BE2C (cell line): ENCODE measurements around the gene MAN2A1.

Source experiments
- DNase-seq: peaks from one replicate; pipeline ENCODE4 v3.0.0-alpha.2; 2020
- H3K27me3 ChIP-seq: fragments of 250-450 bp; sonication (Bioruptor Pico); 2 replicates; pipeline ENCODE4 v1.5.1; 2020; ENCODE audit warnings: mild to moderate bottlenecking
- H3K36me3 ChIP-seq: fragments of 250-450 bp; sonication (Bioruptor Pico); 2 replicates; pipeline ENCODE4 v1.5.1; 2020; ENCODE audit warnings: mild to moderate bottlenecking
- H3K4me1 ChIP-seq: fragments of 250-450 bp; sonication (Bioruptor Pico); 2 replicates; pipeline ENCODE4 v1.5.1; 2020
- H3K4me3 ChIP-seq: 2 replicates; pipeline ENCODE4 v1.5.1; 2011; ENCODE audit warnings: low read depth, low read length
- H3K9me3 ChIP-seq: fragments of 250-450 bp; sonication (Bioruptor Pico); 2 replicates; pipeline ENCODE4 v1.5.1; 2020
- TF ChIP-seq, protein P1 (sequence below): IDR thresholded peaks from 2 replicates; pipeline ENCODE4 v1.5.1; 2012; ENCODE audit warnings: mild to moderate bottlenecking, low read depth, low read length

Gene MAN2A1

DNA sequence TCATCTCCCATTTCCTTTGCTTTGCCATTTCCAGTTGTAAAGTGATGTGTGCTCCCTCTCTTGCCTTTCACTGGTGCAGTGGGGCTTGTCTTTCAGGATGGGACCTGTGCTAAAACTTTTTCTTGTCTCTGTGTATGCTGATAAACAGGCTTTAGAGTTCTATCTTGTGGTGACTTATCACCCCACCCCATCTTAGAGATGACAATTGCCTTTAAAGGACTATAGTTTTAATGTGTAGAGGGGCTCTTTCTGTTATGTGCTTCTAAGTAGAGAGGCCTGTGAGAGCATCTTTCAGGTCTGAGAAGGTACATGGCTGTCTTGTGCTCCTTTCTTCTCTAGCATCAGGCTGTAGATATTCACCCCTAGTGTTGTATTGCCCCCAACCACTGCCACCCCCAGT, 21.9 kb downstream of the MAN2A1 start:
- Histone ChIP-seq H3K36me3 (no peaks in the 10 kb centered on the region), H3K4me3 (no peak overlapping the region), H3K27me3 (no peaks in the 10 kb centered on the region), H3K4me1 (no peaks in the 10 kb centered on the region; the same call in 1 of the 2 replicates), H3K9me3 (no peaks in the 10 kb centered on the region)
- DNase-seq = no peak
- TF ChIP-seq, protein P1, sequence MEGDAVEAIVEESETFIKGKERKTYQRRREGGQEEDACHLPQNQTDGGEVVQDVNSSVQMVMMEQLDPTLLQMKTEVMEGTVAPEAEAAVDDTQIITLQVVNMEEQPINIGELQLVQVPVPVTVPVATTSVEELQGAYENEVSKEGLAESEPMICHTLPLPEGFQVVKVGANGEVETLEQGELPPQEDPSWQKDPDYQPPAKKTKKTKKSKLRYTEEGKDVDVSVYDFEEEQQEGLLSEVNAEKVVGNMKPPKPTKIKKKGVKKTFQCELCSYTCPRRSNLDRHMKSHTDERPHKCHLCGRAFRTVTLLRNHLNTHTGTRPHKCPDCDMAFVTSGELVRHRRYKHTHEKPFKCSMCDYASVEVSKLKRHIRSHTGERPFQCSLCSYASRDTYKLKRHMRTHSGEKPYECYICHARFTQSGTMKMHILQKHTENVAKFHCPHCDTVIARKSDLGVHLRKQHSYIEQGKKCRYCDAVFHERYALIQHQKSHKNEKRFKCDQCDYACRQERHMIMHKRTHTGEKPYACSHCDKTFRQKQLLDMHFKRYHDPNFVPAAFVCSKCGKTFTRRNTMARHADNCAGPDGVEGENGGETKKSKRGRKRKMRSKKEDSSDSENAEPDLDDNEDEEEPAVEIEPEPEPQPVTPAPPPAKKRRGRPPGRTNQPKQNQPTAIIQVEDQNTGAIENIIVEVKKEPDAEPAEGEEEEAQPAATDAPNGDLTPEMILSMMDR = no peak

DNA sequence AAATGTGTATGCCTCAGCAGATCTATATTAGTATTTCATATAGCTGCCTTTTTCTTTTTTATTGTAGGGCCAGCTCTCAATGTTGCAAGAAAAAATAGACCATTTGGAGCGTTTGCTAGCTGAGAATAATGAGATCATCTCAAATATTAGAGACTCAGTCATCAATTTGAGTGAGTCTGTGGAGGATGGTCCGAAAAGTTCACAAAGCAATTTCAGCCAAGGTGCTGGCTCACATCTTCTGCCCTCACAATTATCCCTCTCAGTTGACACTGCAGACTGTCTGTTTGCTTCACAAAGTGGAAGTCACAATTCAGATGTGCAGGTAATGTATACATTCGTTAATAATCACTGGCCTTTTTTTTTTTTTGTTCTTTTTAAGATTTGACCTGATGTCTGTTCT, 23.7 kb downstream of the MAN2A1 start:
- no peak for DNase-seq

DNA sequence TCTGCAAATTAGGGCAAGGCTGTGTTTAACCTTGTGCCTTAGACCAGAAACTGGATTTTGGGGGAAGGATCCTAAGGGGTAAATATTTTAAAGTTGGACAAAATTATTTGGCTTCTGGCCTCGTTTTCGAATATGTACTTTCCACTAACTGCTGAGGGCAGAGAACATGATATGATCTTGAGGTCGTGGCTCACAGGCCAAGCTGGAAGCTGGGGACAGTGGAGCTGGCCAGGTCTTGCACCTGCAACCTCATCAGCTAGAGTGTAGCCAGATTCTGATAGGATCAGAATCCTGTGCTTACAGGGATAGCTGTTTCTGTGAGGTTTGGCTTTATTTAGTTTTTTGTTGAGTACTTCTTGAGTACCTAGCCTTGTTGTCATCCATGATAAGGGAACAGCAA, 24.9 kb downstream of the MAN2A1 start:
- no peaks in the 10 kb centered on the region for H3K27me3 ChIP-seq
- DNase-seq = no peak
- no peaks in the 10 kb centered on the region; the same call in 1 of the 2 replicates for H3K4me1 ChIP-seq
- no peaks in the 10 kb centered on the region for H3K36me3 ChIP-seq
- H3K4me3 ChIP-seq = no peak overlapping the region
- TF ChIP-seq, protein P1 = no peak
- no peaks in the 10 kb centered on the region for H3K9me3 ChIP-seq

More for the DNA sequence above, 23.7 kb downstream of the MAN2A1 start:
- Histone ChIP-seq H3K36me3 (no peaks in the 10 kb centered on the region), H3K4me1 (no peaks in the 10 kb centered on the region; the same call in 1 of the 2 replicates), H3K9me3 (no peaks in the 10 kb centered on the region), H3K27me3 (no peaks in the 10 kb centered on the region), H3K4me3 (no peak overlapping the region)
- TF ChIP-seq, protein P1 = no peak

DNA sequence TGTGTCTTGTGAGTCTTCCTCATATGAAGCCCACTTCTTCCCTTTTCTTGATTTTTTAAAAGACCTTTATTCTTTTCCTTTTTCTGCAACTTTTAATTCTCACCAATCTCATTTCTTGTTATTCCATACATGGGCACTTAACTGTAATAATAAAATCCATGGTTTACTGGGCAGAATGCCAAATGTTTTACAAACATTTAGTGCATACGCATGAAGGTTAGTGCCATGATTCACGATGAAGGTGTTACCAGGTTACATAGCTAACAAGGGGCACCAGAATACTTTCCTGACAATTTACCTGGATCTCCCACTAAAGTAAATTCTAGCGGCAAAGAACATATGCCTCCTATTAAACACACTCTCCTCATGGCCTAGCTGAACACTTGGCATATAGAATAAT, 28.5 kb downstream of the MAN2A1 start:
- no peak for DNase-seq
- Histone ChIP-seq H3K27me3 (no peaks in the 10 kb centered on the region), H3K36me3 (no peaks in the 10 kb centered on the region), H3K4me3 (no peak overlapping the region), H3K4me1 (no peaks in the 10 kb centered on the region; the same call in 1 of the 2 replicates), H3K9me3 (no peaks in the 10 kb centered on the region)
- TF ChIP-seq, protein P1 = no peak

DNA sequence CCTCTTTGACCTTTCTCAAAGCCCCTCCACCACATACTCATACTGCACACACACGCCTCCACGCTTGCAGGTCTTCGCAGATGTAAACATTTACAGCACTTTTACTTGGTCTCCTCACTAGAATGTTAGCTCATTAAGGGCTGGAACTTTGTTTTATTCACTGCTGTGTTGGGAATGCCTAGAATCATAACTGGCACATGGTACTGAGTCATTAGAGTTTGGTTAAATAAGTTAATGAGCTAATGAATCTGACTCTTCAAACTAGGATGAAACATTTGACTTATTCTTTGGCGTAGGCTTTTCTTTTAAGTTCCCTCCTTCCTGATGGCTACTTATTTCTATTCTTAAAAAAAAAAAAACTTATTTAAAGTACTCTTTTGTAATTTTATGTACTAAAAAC, 28.9 kb downstream of the MAN2A1 start:
- DNase-seq = no peak
- TF ChIP-seq, protein P1 = no peak
- Histone ChIP-seq H3K36me3 (no peaks in the 10 kb centered on the region), H3K27me3 (no peaks in the 10 kb centered on the region), H3K4me1 (no peaks in the 10 kb centered on the region; the same call in 1 of the 2 replicates), H3K4me3 (no peak overlapping the region), H3K9me3 (no peaks in the 10 kb centered on the region)

DNA sequence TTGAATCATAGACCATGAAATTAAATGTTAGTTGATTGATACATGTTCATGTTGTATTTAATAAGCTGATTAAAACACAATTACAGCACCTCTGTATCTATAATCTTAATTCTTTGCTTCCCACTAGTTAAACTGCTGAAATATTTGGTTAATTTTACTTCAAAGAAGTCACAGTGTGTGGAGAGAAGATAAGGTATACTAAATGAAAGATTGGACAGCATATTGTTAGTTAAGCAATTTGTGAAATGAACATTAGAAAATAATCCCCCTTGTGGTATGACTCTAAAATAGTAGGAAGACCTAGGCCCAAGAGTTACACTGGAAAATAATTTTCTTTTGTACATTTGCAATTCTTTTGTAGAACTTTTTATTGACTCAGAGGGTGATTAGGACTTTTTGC, 30.3 kb downstream of the MAN2A1 start:
- no peak for DNase-seq
- no peaks in the 10 kb centered on the region for H3K27me3 ChIP-seq

More for the DNA sequence above, 30.3 kb downstream of the MAN2A1 start:
- H3K36me3 ChIP-seq = no peaks in the 10 kb centered on the region
- H3K4me3 ChIP-seq = no peak overlapping the region
- no peaks in the 10 kb centered on the region for H3K9me3 ChIP-seq
- no peaks in the 10 kb centered on the region for H3K4me1 ChIP-seq
- TF ChIP-seq, protein P1 = no peak
